C4-2B (cell line): Measurements from ENCODE around the gene RANGAP1.

Experiments used
- ZFX ChIP-seq: fragments of 450-650 bp; IDR thresholded peaks from 2 replicates; pipeline ENCODE4 v1.6.1; 2017
- TF ChIP-seq, protein P1 (sequence below): fragments of 450-650 bp; conservative IDR thresholded peaks from 2 replicates; pipeline ENCODE4 v1.5.1; 2017; ENCODE audit warnings: mild to moderate bottlenecking

GRCh38 chr22:41215926-41216325 lies 70.1 kb downstream of the RANGAP1 start:
- TF ChIP-seq, protein P1, sequence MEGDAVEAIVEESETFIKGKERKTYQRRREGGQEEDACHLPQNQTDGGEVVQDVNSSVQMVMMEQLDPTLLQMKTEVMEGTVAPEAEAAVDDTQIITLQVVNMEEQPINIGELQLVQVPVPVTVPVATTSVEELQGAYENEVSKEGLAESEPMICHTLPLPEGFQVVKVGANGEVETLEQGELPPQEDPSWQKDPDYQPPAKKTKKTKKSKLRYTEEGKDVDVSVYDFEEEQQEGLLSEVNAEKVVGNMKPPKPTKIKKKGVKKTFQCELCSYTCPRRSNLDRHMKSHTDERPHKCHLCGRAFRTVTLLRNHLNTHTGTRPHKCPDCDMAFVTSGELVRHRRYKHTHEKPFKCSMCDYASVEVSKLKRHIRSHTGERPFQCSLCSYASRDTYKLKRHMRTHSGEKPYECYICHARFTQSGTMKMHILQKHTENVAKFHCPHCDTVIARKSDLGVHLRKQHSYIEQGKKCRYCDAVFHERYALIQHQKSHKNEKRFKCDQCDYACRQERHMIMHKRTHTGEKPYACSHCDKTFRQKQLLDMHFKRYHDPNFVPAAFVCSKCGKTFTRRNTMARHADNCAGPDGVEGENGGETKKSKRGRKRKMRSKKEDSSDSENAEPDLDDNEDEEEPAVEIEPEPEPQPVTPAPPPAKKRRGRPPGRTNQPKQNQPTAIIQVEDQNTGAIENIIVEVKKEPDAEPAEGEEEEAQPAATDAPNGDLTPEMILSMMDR, result no peak
- no peak for TF ChIP-seq ZFX
